ENCODE measurements around the gene TMEM178B. TPM values are rescaled to one million over a fixed set of nuclear protein-coding genes. Genes with fewer than 3 reads are reported as not detected.

TMEM178B gene
- total RNA-seq, 4 donors from 2014 or later: 0.42 to 2.5 (median 0.92) TPM

DNA sequence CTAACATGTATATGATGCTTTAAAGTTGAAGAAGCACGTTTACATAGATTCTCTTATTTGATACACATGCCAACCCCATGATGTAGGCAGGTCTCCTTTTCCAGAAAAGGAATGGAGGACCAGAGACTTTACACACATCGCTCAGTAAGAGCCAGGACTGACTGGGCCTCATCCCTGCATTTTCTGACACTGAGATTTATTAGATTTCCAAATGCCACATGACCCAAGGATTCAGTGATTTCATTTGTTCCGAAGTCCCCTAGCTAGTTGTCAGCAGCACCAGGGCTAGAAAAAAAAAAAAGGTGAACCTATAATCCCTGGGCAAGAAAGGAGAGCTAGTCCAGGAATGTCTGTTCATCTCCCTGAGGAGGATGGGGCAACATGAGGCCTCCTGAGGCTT is 334.0 kb downstream of the TMEM178B start:
- Histone ChIP-seq H3K4me1 (peaks cover 0 to 7% (median 0%) of the 10 kb centered on the region in 4 donors), H3K27ac (replicated peaks in 1 of 4) (no peak overlapping the region), H3K36me3 (no peaks in the 10 kb centered on the region), H3K27me3 (peaks cover 0 to 12% (median 0%) of the 10 kb centered on the region in 4 donors), H3K4me3 (no peak overlapping the region), H3K9me3 (no peaks in the 10 kb centered on the region)
- TF ChIP-seq POLR2A (IDR thresholded peaks at IDR 0.05; ENCODE audit: low read depth) (no peak), POLR2AphosphoS5 (IDR thresholded peaks at IDR 0.05) (no peak), EP300 (IDR thresholded peaks at IDR 0.05) (no peak)
- TF ChIP-seq, protein P1, sequence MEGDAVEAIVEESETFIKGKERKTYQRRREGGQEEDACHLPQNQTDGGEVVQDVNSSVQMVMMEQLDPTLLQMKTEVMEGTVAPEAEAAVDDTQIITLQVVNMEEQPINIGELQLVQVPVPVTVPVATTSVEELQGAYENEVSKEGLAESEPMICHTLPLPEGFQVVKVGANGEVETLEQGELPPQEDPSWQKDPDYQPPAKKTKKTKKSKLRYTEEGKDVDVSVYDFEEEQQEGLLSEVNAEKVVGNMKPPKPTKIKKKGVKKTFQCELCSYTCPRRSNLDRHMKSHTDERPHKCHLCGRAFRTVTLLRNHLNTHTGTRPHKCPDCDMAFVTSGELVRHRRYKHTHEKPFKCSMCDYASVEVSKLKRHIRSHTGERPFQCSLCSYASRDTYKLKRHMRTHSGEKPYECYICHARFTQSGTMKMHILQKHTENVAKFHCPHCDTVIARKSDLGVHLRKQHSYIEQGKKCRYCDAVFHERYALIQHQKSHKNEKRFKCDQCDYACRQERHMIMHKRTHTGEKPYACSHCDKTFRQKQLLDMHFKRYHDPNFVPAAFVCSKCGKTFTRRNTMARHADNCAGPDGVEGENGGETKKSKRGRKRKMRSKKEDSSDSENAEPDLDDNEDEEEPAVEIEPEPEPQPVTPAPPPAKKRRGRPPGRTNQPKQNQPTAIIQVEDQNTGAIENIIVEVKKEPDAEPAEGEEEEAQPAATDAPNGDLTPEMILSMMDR (IDR thresholded peaks at IDR 0.05): no peak
- intact Hi-C loops (cut with DNase I): no loop called here
- no peak for DNase-seq (ENCODE audit: extremely low spot score)
- 80% methylated on average over 3 of the region's 3 CpGs for WGBS

DNA sequence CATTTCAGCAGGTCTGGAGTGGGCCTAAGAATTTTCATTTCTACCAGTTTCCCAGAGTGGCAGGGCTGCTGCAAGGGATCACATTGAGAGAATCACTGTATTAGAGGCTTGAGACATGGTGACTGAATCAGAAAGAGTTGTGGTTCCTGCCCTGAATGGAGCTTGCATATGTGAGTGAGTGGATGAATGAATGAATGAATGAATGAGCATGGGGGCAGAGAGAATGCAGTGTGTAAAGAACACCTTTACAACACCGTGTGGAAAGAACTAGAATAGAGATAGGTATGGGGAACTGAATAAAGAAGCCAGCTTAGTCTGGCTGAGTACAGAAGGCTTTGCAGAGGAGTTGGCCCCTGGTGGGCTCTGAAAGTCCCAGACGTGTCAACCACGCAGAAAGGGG is 334.6 kb downstream of the TMEM178B start:
- H3K9me3 ChIP-seq: no peaks in the 10 kb centered on the region
- H3K4me3 ChIP-seq: no peak overlapping the region
- H3K27ac ChIP-seq (replicated peaks in 1 of 4): no peak overlapping the region
- H3K27me3 ChIP-seq: peaks cover 0 to 12% (median 0%) of the 10 kb centered on the region in 4 donors
- intact Hi-C loops (cut with DNase I): no loop called here
- H3K36me3 ChIP-seq: no peaks in the 10 kb centered on the region
- DNase-seq (ENCODE audit: extremely low spot score): no peak
- WGBS: 56% methylated on average over 3 of the region's 3 CpGs
- no peak for TF ChIP-seq POLR2AphosphoS5 (IDR thresholded peaks at IDR 0.05)
- TF ChIP-seq EP300 (IDR thresholded peaks at IDR 0.05): no peak
- TF ChIP-seq, protein P1 (IDR thresholded peaks at IDR 0.05): no peak
- TF ChIP-seq POLR2A (IDR thresholded peaks at IDR 0.05; ENCODE audit: low read depth): no peak
- H3K4me1 ChIP-seq: peaks cover 0 to 7% (median 0%) of the 10 kb centered on the region in 4 donors

DNA sequence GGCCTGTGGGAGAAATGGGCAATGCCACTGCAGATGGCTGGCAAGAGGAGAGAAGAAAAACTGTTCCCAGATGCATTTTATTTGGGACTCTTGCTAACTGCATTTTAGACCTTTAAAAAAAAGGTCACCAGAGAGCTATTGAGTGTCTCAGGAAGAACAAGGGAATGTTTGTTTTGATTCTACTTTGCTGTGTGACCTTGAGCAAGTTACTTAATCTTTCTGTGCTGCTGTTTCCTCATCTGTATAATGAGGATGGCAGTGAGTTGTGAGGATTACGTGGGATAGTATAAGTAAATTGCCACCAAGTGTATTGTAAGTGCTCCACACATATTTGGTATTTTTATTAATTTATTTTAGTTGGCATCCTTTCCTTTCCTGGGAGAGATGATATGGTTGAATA is 335.4 kb downstream of the TMEM178B start:
- intact Hi-C loops (cut with DNase I): no loop called here
- 61% methylated on average over 1 of the region's 1 CpG for WGBS

DNA sequence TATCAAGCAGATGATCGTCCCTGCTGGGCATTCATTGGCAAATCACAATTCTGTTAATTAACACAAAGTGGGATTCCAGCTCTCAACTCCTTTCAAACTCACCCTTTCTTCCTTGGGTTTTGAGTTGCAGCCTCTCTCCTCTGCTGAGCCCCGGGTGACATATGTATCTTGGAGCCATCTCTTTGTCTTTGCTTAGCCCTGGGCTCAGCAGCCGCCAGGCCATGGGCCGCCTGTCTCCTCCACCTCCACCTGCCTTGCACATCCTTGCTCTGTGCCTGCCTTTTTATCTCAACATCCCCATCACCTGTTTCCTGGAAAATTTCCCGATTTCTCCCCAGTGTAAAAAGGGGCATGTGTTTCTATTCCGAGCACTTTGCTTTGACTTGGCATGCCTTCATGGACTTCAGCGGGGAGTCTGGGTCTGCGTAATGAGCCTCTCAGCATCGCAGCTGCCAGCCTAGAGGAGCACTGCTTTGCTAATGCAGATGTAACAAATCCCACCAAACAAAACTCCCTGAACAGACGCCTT is 336.0 kb downstream of the TMEM178B start:
- peaks cover 0 to 7% (median 0%) of the 10 kb centered on the region in 4 donors for H3K4me1 ChIP-seq
- no peaks in the 10 kb centered on the region for H3K36me3 ChIP-seq
- intact Hi-C loops (cut with DNase I): no loop called here
- H3K4me3 ChIP-seq: no peak overlapping the region
- H3K27ac ChIP-seq (replicated peaks in 1 of 4): no peak overlapping the region
- no peak for TF ChIP-seq EP300 (IDR thresholded peaks at IDR 0.05)
- TF ChIP-seq POLR2AphosphoS5 (IDR thresholded peaks at IDR 0.05): no peak
- TF ChIP-seq, protein P1 (IDR thresholded peaks at IDR 0.05): no peak
- no peak for TF ChIP-seq POLR2A (IDR thresholded peaks at IDR 0.05; ENCODE audit: low read depth)
- H3K9me3 ChIP-seq: no peaks in the 10 kb centered on the region
- DNase-seq (ENCODE audit: extremely low spot score): no peak
- 26% methylated on average over 10 of the region's 10 CpGs for WGBS
- peaks cover 0 to 12% (median 0%) of the 10 kb centered on the region in 4 donors for H3K27me3 ChIP-seq

More for the DNA sequence above, 335.4 kb downstream of the TMEM178B start:
- DNase-seq (ENCODE audit: extremely low spot score): no peak
- H3K27ac ChIP-seq (replicated peaks in 1 of 4): no peak overlapping the region
- TF ChIP-seq EP300 (IDR thresholded peaks at IDR 0.05): no peak
- TF ChIP-seq, protein P1 (IDR thresholded peaks at IDR 0.05): no peak
- no peak for TF ChIP-seq POLR2A (IDR thresholded peaks at IDR 0.05; ENCODE audit: low read depth)
- TF ChIP-seq POLR2AphosphoS5 (IDR thresholded peaks at IDR 0.05): no peak
- peaks cover 0 to 7% (median 0%) of the 10 kb centered on the region in 4 donors for H3K4me1 ChIP-seq
- no peaks in the 10 kb centered on the region for H3K9me3 ChIP-seq
- no peaks in the 10 kb centered on the region for H3K36me3 ChIP-seq
- H3K4me3 ChIP-seq: no peak overlapping the region
- peaks cover 0 to 12% (median 0%) of the 10 kb centered on the region in 4 donors for H3K27me3 ChIP-seq

All from esophagus muscularis mucosa (tissue), 4 donors.